ENCODE results near the gene GUCY1A1. TPM values are rescaled to one million over a fixed set of nuclear protein-coding genes. Genes with fewer than 3 reads are reported as not detected.
A peak's percentile ranks its signal among the peaks of the same experiment; 100 is the strongest.
"Not testable (repeated sequence)": the region's sequence is repeated elsewhere in the genome, so short reads cannot be mapped to it uniquely, and the experiment has no call there.

Gene GUCY1A1
- total RNA-seq, 1 donor from 2014 or later = 0.79 TPM

- H3K27me3 ChIP-seq (ENCODE audit: control insufficient read depth, insufficient read depth, low read length) = no peaks in the 10 kb centered on the region
- DNase-seq (ENCODE audit: low read depth) = no peak
- no peaks in the 10 kb centered on the region for H3K36me3 ChIP-seq (ENCODE audit: control insufficient read depth, insufficient read depth, low read length)
- H3K4me3 ChIP-seq (ENCODE audit: low read depth, low read length) = no peak overlapping the region
- TF ChIP-seq CTCF (IDR thresholded peaks at IDR 0.05; ENCODE audit: insufficient read depth, low read length, severe bottlenecking) = no peak
- no peak for FAIRE-seq
Measured at GRCh38 chr4:155639704-155640523, 26.7 kb upstream of the GUCY1A1 start.

GRCh38 chr4:155640751-155641150, 25.9 kb upstream of the GUCY1A1 start:
- no peak for TF ChIP-seq CTCF (IDR thresholded peaks at IDR 0.05; ENCODE audit: insufficient read depth, low read length, severe bottlenecking)
- Histone ChIP-seq H3K36me3 (ENCODE audit: control insufficient read depth, insufficient read depth, low read length) (no peaks in the 10 kb centered on the region), H3K4me3 (ENCODE audit: low read depth, low read length) (no peak overlapping the region), H3K27me3 (ENCODE audit: control insufficient read depth, insufficient read depth, low read length) (no peaks in the 10 kb centered on the region)
- FAIRE-seq (no peak), DNase-seq (ENCODE audit: low read depth) (no peak)

GRCh38 chr4:155643087-155643486, 23.6 kb upstream of the GUCY1A1 start:
- DNase-seq (ENCODE audit: low read depth) = no peak
- H3K27me3 ChIP-seq (ENCODE audit: control insufficient read depth, insufficient read depth, low read length) = no peaks in the 10 kb centered on the region
- no peak for TF ChIP-seq CTCF (IDR thresholded peaks at IDR 0.05; ENCODE audit: insufficient read depth, low read length, severe bottlenecking)
- no peaks in the 10 kb centered on the region for H3K36me3 ChIP-seq (ENCODE audit: control insufficient read depth, insufficient read depth, low read length)
- FAIRE-seq = no peak
- H3K4me3 ChIP-seq (ENCODE audit: low read depth, low read length) = no peak overlapping the region

GRCh38 chr4:155646001-155646400, 20.6 kb upstream of the GUCY1A1 start:
- Histone ChIP-seq H3K27me3 (ENCODE audit: control insufficient read depth, insufficient read depth, low read length) (no peaks in the 10 kb centered on the region), H3K4me3 (ENCODE audit: low read depth, low read length) (no peak overlapping the region), H3K36me3 (ENCODE audit: control insufficient read depth, insufficient read depth, low read length) (no peaks in the 10 kb centered on the region)
- TF ChIP-seq CTCF (IDR thresholded peaks at IDR 0.05; ENCODE audit: insufficient read depth, low read length, severe bottlenecking) = no peak
- FAIRE-seq (no peak), DNase-seq (ENCODE audit: low read depth) (no peak)

GRCh38 chr4:155650785-155651184, 15.9 kb upstream of the GUCY1A1 start:
- not testable (repeated sequence) for H3K4me3 ChIP-seq (ENCODE audit: low read depth, low read length); H3K36me3 ChIP-seq (ENCODE audit: control insufficient read depth, insufficient read depth, low read length); FAIRE-seq; H3K27me3 ChIP-seq (ENCODE audit: control insufficient read depth, insufficient read depth, low read length)
- DNase-seq (ENCODE audit: low read depth) = peak; percentile 75

GRCh38 chr4:155653052-155653451, 13.6 kb upstream of the GUCY1A1 start:
- no peak overlapping the region for H3K4me3 ChIP-seq (ENCODE audit: low read depth, low read length)
- DNase-seq (ENCODE audit: low read depth) = no peak
- no peaks in the 10 kb centered on the region for H3K36me3 ChIP-seq (ENCODE audit: control insufficient read depth, insufficient read depth, low read length)
- TF ChIP-seq CTCF (IDR thresholded peaks at IDR 0.05; ENCODE audit: insufficient read depth, low read length, severe bottlenecking) = no peak
- no peaks in the 10 kb centered on the region for H3K27me3 ChIP-seq (ENCODE audit: control insufficient read depth, insufficient read depth, low read length)
- no peak for FAIRE-seq

All from bronchial epithelial cell (primary cell).